Measurements from ENCODE around the gene TMEM218. TPM values are rescaled to one million over a fixed set of nuclear protein-coding genes. Genes with fewer than 3 reads are reported as not detected.

TMEM218 gene
- total and polyA plus RNA-seq, 10 of the 15 experiments (the other 5 are each of a cell fraction or from before 2014, with no cell fraction given): 11.2 to 50.3 (median 28.8) TPM

DNA sequence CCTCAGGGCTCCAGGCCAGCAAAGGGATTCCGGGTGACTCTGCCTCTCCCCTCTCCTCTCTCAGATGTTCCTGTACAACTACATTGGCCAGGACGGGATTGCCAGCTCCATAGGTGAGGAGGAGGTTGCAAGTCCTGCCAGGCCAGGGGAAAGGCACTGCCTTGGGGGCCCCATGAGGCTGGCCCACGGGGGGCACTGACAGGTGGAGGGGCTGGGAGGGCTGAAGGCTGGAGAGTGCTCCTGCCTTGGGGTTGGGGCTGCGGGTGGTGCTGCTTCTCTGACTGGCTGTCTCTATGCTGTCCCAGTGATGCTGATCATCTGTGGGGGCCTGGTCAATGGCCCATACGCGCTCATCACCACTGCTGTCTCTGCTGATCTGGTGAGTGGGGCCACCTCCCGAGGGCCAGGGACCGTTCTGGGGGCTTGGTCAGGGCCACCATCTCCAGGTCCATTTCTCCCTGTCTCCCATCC is 26.6 kb downstream of the TMEM218 start (continued):
- TF ChIP-seq ZSCAN29 (IDR thresholded peaks at IDR 0.05): no peak
- TF ChIP-seq, protein P1, sequence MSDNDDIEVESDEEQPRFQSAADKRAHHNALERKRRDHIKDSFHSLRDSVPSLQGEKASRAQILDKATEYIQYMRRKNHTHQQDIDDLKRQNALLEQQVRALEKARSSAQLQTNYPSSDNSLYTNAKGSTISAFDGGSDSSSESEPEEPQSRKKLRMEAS (IDR thresholded peaks at IDR 0.05; ENCODE audit: low read depth, low read length): no peak
- no peak for TF ChIP-seq ZNF207 (IDR thresholded peaks at IDR 0.05; ENCODE audit: borderline replicate concordance)
- no peak for TF ChIP-seq ZNF24 (IDR thresholded peaks at IDR 0.05)

DNA sequence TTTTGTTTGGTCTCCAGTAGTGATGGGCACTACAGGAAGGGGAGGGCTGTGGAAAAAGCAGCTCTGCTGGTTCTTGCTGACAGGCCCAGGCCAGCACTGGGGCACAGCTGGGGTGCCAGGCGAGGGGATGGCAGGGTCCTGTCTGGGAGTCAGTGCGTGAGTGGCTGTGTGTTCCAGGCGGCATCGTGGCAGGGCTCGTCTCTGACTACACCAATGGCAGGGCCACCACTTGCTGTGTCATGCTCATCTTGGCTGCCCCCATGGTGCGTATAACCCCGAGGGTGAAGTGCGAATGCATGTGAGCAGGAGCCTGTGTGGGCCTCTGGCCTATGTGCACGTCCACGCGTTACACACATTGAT is 27.4 kb downstream of the TMEM218 start:
- Histone ChIP-seq H3K4me1 (ENCODE audit: control insufficient read depth, insufficient read depth, low read length) (no peaks in the 10 kb centered on the region), H3K4me3 (no peak overlapping the region), H3K9ac (ENCODE audit: control insufficient read depth, insufficient read depth, low read length) (no peak overlapping the region), H2AFZ (ENCODE audit: control insufficient read depth, low read depth, low read length) (no peak overlapping the region), H3K4me2 (ENCODE audit: control insufficient read depth, insufficient read depth) (no peak overlapping the region), H4K20me1 (ENCODE audit: control insufficient read depth, insufficient read depth) (no peaks in the 10 kb centered on the region), H3K79me2 (ENCODE audit: control insufficient read depth, insufficient read depth, low read length) (no peaks in the 10 kb centered on the region), H3K27me3 (replicated peaks in 1 of 2; ENCODE audit: control insufficient read depth in 2 of 2, insufficient read depth in 2 of 2, low read length in 1 of 2) (no peaks in the 10 kb centered on the region), H3K36me3 (ENCODE audit: control insufficient read depth in 2 of 2, insufficient read depth in 2 of 2, low read length in 1 of 2) (peaks cover 0 to 2% of the 10 kb centered on the region in 2 experiments; a peak in 1 of 4 replicates), H3K9me3 (replicated peaks; ENCODE audit: control insufficient read depth, insufficient read depth, low read length) (no peaks in the 10 kb centered on the region), H3K27ac (ENCODE audit: control insufficient read depth, insufficient read depth) (no peak overlapping the region)
- FAIRE-seq (no peak), DNase-seq (ENCODE audit: low read depth, low spot score) (no peak), ATAC-seq (no peak)
- ChIA-PET CTCF (interaction anchor here (0.5 kb wide), 1 partner anchor 59 kb away, joined by 3 read pairs; no protein-coding TSS in a partner anchor), RAD21 (ENCODE audit: unreplicated experiment) (no interaction called here), POLR2A (interaction anchor here (0.7 kb wide), 1 partner anchor 420 kb away, joined by 4 read pairs; no protein-coding TSS in a partner anchor), SMC1A (ENCODE audit: uncharacterized antibody, unreplicated experiment) (interaction anchor here (1.0 to 1.7 kb wide), 2 partner anchors 12 to 58 kb away, joined by 3 to 4 read pairs; no protein-coding TSS in a partner anchor)
- no TSS peak for BruUV-seq (replicated peaks)
- in situ Hi-C loops (cut with MboI): no loop called here
- intact Hi-C loops (cut with micrococcal nuclease; ENCODE audit: unreplicated experiment): no loop called here
- WGBS (ENCODE audit: insufficient coverage, insufficient replicate concordance, low lambda C conversion rate, missing lambda C conversion rate): 80% methylated on average over 11 of the region's 11 CpGs
- TF ChIP-seq LARP7 (IDR thresholded peaks at IDR 0.05): no peak
- no peak for TF ChIP-seq SMAD5 (IDR thresholded peaks at IDR 0.05; ENCODE audit: low read depth)
- TF ChIP-seq, protein P2, sequence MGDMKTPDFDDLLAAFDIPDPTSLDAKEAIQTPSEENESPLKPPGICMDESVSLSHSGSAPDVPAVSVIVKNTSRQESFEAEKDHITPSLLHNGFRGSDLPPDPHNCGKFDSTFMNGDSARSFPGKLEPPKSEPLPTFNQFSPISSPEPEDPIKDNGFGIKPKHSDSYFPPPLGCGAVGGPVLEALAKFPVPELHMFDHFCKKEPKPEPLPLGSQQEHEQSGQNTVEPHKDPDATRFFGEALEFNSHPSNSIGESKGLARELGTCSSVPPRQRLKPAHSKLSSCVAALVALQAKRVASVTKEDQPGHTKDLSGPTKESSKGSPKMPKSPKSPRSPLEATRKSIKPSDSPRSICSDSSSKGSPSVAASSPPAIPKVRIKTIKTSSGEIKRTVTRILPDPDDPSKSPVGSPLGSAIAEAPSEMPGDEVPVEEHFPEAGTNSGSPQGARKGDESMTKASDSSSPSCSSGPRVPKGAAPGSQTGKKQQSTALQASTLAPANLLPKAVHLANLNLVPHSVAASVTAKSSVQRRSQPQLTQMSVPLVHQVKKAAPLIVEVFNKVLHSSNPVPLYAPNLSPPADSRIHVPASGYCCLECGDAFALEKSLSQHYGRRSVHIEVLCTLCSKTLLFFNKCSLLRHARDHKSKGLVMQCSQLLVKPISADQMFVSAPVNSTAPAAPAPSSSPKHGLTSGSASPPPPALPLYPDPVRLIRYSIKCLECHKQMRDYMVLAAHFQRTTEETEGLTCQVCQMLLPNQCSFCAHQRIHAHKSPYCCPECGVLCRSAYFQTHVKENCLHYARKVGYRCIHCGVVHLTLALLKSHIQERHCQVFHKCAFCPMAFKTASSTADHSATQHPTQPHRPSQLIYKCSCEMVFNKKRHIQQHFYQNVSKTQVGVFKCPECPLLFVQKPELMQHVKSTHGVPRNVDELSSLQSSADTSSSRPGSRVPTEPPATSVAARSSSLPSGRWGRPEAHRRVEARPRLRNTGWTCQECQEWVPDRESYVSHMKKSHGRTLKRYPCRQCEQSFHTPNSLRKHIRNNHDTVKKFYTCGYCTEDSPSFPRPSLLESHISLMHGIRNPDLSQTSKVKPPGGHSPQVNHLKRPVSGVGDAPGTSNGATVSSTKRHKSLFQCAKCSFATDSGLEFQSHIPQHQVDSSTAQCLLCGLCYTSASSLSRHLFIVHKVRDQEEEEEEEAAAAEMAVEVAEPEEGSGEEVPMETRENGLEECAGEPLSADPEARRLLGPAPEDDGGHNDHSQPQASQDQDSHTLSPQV (IDR thresholded peaks at IDR 0.05): no peak
- TF ChIP-seq, protein P3, sequence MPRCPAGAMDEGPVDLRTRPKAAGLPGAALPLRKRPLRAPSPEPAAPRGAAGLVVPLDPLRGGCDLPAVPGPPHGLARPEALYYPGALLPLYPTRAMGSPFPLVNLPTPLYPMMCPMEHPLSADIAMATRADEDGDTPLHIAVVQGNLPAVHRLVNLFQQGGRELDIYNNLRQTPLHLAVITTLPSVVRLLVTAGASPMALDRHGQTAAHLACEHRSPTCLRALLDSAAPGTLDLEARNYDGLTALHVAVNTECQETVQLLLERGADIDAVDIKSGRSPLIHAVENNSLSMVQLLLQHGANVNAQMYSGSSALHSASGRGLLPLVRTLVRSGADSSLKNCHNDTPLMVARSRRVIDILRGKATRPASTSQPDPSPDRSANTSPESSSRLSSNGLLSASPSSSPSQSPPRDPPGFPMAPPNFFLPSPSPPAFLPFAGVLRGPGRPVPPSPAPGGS (IDR thresholded peaks at IDR 0.05; ENCODE audit: borderline replicate concordance, insufficient read depth, low read depth, low read length, poor library complexity, severe bottlenecking): no peak
- no peak for TF ChIP-seq NFXL1 (IDR thresholded peaks at IDR 0.05; ENCODE audit: borderline replicate concordance)
- no peak for TF ChIP-seq CBX3 (IDR thresholded peaks at IDR 0.05; ENCODE audit: borderline replicate concordance, low read depth)
- TF ChIP-seq CBX5 (IDR thresholded peaks at IDR 0.05; ENCODE audit: low read depth): no peak
- TF ChIP-seq SMC3 (IDR thresholded peaks at IDR 0.05; ENCODE audit: borderline replicate concordance, low read length): no peak
- TF ChIP-seq POLR2AphosphoS5 (IDR thresholded peaks at IDR 0.05; ENCODE audit: low read length): no peak
- no peak for TF ChIP-seq ZNF217 (IDR thresholded peaks at IDR 0.05)
- TF ChIP-seq ETV6 (conservative IDR thresholded peaks at IDR 0.05 in 1 of 2, IDR thresholded peaks at IDR 0.05 in 1 of 2; ENCODE audit: borderline replicate concordance in 1 of 2, low read depth in 1 of 2): no peak
- no peak for TF ChIP-seq YBX1 (IDR thresholded peaks at IDR 0.05)
- TF ChIP-seq ZNF622 (IDR thresholded peaks at IDR 0.05): no peak
- no peak for TF ChIP-seq GATAD2B (conservative IDR thresholded peaks at IDR 0.05; ENCODE audit: low read depth)
- TF ChIP-seq ZZZ3 (IDR thresholded peaks at IDR 0.05; ENCODE audit: control insufficient read depth, insufficient read length, low read depth): no peak
- no peak for TF ChIP-seq PML (IDR thresholded peaks at IDR 0.05; ENCODE audit: low read length)
- no peak for TF ChIP-seq ATF7 (IDR thresholded peaks at IDR 0.05; ENCODE audit: low read depth)
